GM21515 (cell line): ENCODE results near the gene BRINP2.

ENCODE experiments used
- ATAC-seq: cut with Tn5 transposase; IDR thresholded peaks from one replicate; pipeline ENCODE4 v1.9.1; 2021; ENCODE audit not compliant: unreplicated experiment

BRINP2 gene

DNA sequence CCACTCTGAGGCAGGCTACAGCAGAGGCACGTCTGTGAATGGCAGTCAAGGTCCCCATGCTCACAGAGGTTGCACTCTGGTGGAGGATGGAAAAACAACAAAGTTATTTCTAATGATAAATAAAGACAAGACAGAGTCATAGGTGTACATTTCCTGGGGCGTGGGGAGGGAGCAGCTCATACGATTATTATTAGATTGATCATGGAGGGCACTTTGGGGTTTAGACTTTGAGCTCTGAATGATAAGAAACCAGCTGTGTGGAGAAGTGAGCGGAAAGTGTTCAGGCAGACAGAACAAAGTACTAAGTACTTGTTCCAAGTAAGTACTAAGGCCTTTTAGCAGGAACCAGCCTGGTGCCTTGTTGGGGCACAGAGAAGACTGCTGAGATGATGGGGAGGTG is 86.8 kb downstream of the BRINP2 start:
- ATAC-seq, result no peak

GRCh38 chr1:177270863-177271262 is 100.1 kb downstream of the BRINP2 start:
- ATAC-seq, result no peak

DNA sequence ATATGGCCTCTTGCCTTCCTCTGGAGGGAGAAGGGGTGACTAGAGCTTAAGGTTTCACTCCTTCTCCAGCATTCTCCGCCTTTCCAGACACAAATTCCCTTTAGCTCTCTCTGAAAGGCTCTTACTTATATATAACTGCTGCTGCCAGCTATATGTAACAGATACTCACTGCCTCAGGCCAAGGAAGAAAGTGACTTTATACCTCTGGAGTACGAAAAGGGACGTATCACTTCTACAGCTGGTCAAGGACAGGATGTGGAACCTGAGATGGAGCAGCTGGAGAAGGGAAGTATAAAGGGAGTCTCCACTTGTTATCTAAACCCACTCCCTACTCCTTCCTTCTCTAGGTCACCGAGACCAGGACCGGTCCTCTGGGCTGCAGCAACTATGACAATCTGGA is 102.4 kb downstream of the BRINP2 start:
- no peak for ATAC-seq

DNA sequence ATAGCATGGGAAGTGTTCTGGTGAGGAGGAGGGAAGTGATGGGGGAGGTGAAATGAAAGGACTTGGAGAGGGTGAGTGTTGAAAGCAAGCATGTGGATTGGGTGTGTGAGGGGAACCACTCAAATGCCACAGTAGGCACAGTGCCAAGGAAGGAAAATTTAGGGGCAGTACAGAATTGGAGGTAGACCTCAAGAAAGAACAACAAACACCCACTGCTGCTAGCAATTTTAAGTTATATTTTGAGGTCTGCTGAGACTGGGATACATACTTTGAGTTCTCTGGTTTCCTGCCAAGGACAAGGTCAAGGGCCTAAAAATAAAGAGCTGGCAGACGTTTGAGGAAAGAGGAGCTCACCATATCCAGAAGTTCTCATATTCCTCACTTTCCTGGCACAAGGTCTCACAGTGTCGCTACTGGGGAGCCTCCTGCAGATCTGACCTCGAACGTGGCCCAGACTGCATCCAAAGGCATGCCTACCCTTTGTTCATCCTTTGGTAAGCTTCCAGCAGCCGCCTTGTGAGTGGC is 104.0 kb downstream of the BRINP2 start:
- ATAC-seq, result no peak

- no peak for ATAC-seq
These were observed 105.0 kb downstream of the BRINP2 start for GRCh38 chr1:177275736-177276135.

DNA sequence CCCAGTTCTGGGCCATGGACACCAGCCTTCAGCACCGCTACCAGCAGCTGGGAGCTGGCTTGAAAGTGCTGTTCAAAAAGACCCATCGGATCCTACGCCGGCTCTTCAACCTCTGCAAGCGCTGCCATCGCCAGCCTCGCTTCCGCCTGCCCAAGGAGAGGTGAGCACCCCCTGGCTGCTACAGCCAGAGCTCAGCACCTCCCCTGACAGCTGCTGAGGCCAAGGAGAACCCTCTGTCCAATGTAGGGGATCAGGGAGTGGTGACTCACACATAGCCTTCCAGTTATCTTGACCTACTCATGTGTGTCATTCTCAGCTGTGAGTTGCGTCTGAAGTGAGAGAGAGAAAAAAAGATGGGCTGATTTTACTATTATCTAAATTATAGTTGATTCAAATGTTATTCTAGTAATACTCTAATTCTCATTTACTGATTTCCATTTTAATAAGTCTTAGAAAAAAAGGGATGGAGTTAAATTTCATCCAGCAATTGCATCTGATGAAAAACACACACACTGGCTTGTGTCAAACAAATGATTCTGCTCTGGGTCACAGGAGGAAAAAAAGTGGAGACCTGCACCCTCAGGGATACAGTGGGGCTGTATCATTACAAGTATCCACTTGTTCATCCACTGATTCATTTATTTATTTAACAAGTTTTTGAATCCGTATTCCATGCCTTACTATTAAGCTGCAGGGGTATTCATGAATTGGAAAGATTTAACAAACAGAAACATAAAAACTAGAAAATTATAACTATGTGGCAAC is 108.0 kb downstream of the BRINP2 start:
- ATAC-seq, result no peak

DNA sequence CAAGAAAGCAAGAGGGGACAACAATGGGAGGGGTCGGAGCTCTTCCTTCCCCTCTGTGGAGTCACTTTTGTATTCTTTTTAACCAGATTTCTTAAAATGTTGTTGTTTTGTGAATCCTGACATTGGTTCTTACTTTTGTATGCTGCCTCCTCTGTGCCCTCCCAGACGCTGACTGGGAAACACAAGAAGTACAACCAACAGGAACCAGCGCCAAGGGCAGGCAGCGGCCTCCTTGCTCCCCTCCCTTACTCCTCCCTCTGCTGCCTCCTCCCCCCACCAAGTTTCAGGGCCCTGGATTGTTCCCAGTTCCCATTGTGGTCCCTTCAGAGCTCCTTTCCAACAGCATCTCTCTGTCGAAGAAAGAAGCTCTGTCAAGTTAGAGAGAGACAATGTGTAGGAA is 111.1 kb downstream of the BRINP2 start:
- no peak for ATAC-seq

DNA sequence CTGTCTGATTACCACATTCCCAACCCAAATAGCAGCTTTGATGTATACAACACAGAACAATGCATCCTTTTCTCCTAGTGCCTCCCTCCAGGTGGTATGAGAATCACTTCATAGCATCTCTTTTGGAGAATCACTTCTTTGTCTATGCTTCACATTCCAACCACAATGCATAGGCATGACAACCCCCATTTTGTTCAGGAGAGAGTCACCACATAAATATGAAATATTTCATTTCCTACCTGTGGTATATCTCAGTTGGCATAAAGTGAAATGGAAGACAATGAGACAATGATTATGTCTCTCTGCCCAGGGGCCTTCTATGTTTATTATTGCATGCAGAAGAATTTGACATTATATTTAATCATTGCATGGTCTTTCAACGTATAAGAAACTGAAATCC is 112.2 kb downstream of the BRINP2 start:
- no peak for ATAC-seq

DNA sequence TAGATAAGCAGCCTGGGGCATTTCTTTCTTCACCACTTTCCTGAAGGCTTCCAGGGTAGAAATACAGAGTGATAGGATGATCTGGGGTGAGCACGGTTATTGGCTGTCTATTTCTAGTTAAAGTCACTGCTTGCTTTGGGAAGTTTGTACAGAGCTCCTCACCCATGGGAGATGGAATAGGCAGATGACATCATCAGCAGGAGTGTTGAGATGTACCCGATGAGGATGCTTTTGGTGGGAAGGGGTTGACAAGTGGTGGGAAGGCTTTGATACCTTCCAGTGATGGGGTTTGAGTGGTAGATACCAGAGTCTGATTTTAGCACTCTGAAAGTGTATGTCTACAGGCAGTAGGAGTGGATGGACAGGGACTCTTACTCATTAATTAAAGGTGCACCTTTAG is 112.6 kb downstream of the BRINP2 start:
- no peak for ATAC-seq

DNA sequence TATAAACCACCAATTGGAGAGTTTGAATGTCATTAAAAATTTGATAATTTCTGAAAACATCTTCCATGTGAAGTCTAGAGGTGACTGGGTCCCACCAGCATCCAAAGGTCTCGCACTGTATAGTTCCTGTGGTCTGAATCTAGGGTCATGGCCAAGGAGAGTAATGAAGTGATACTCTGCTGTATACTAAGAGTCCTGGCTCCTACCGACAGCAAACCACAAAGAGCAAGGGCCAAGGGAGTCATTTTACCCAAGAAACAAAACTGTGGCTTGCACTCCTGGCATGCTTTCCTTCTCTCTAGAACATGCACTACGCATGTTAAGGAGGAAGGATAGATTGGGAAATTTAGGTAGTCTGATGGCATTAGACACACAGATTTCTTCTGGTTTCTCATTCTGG is 115.6 kb downstream of the BRINP2 start:
- no peak for ATAC-seq

GRCh38 chr1:177287270-177287669 is 116.5 kb downstream of the BRINP2 start:
- no peak for ATAC-seq

DNA sequence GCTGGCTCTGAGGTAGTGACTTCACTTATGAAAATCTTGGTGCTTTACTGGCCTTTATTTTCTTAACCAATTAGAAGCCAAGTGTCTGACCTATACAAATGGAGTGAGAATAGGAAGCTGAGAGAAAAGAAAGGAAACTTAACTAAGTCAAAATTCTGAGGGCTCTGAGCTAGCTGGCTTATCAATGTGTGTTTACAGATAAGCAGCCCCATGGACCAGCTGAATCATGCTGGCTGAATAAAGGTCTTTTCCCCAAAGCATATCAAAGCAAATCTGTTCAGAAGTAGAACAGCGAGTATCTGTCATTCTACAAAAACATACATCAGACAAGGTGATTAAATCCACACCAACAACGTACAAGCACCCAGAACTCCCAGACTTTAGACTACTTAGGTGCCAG is 117.2 kb downstream of the BRINP2 start:
- ATAC-seq, result no peak

- no peak for ATAC-seq
These were observed 118.8 kb downstream of the BRINP2 start for GRCh38 chr1:177289532-177289931.

DNA sequence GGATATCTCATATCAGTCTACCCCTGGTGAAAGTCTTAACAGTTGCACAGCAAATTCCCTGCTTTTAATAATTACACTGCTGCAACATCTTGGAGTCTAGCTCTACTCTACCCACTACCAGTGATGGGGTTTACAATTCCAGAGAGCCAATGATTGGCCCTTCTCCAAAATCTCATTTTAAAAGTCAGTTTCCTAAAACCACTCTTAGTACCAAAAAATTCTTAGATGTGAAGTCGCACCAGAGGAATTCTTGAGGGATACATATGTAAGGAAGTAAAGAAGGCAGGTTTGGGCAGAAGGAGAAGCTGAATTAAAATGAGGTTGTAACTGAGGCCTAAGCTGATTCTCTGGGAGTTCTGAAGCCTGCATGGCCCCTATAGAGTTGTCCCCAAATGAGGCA is 129.7 kb downstream of the BRINP2 start:
- no peak for ATAC-seq

DNA sequence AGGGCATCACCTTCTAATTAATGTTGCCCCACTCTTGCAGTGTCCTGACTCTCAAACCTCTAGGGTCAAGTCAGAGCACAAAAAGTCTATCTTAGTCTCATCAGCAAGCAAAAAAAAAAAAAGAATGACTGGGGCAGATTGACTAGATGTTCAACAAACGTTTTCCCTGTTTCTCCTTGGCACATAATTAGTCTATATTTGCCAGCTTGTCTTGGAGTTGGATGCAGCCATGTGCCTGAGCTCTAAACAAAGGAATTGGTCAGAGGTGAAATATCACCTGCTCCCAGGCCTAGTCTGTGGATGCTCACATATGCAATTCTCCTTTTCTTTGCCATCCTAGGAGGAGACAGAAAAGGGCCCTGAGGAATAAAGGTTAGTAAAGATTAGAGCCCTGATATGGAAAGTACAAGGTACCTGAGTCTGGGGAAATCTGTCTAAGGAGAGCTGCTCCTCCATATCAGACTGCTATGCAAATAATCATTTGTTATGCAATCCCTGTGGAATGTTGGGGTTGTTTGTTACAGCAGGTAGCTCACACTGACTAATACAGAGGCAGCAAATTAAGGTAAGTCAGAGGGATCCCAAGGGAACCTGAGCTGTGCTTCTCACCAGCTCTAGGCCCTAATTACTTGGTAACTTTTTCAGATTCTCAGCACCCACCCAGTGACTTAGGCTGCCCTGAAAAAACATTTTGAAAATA is 130.8 kb downstream of the BRINP2 start:
- ATAC-seq, result no peak

DNA sequence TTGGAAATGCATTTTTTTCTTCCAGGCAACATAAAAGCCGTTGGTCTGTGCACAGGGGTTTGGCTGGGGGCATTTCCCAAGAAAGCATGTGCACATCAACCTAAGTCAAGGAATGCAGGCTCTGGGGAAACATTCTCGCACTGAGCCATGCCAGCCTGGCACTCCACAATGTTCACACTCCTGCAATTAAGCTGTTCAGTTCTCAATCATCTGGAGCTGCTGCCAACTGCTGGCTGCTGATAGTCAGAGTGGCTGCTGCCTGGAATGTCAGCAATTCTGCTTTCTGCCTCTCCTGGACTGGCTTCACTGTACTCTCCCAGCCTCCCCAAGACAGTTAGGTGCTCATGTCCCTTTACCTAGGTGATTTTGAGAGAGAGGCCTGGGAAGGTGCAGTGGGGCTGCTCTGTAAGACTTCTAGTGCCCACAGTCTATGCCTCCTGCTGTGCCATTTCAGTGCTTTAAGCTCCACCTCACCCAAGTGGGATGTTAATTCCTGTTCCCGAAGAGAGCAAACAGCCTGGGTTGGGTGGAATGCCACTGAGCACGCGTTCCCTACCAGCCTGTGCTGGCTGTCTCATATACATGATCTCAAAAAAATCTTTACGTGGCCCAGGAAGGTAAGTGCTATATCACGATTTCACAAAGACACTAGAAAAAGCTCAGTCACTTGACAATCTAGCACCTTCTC is 131.7 kb downstream of the BRINP2 start:
- ATAC-seq, result no peak

DNA sequence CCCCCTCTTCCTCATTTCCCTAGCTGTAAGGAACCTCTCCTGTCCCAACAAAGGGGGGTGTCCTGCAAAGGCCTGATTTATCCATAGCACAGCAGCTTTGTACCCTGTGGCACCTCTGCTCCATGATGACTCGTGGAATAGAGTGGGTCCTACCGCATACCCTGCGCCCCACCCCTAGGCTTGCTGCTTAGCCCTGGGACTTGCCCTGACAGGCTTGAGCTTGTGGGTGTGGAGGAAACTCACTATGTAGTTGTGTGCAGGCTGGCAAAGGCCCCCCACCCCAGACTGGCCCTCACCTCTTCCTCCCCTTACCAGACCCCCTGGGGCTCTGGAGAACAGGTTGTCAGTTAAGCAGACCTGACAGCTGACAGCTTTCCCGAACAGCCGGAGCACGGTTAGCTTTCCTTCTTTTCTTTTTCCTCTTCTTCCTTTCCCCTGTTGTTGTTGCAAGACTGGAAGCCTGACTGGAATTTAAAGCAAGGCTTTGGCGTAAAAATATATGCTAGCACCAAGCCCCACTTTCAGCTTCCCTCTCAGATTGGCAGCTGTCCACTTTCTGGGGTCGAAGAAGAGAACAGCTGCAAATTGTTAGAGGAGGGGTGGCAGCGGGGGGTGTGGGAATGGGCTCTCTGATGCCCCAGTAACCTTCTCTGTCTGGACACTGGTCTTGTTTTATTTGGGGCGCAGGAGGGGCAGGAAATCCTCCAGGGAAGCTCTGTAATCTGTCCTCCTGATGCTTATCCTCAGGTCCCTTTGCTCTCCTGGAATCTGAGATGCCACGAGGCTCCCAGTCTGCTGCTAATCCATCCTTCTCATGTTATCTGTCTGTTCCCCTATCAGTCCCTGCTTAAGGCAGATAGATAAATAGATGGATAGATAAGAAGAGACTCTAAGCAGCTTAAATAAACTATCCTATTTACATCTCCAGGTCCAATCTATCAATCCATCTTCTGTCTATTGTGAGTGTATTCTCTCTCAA is 134.6 kb downstream of the BRINP2 start:
- no peak for ATAC-seq

GRCh38 chr1:177306019-177306415 is 135.3 kb downstream of the BRINP2 start:
- ATAC-seq, result no peak

DNA sequence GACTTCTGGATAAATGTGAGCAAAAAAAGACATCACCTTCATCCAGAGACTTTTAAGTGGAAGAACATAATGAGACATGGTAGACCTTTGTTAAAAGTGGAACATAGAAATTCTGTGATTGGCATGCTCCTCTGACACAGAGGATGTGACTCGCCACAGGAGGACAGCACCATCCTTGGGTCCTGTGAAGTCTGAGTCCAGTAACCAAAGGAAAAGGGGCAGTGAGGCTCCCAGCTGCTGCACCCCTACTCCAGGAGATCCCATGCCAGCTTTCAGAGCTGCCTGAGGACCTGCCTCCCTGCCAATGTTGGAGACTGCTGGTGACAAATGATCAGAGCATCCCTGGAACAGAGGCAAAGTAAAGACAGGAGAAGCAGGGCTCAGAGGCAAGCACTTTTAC is 136.2 kb downstream of the BRINP2 start:
- ATAC-seq, result no peak

DNA sequence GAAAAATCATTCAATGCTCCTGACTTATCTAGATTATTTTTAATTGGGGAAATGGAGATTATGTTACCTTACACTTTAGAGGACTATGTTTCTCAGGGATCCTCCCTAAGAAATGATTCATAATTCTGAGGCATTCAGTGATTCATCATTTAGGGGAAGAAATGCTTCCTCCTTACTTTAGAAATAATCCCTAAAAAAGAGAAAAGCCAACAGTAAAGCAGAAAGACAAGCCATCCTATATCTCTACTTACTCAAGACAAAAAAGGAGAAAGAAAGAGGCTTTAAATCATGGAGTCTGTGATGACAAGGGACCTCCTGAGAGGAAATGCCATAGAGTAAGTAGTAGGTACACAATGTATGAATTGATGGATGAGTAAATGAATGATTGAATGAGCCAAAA is 137.0 kb downstream of the BRINP2 start:
- ATAC-seq, result no peak

DNA sequence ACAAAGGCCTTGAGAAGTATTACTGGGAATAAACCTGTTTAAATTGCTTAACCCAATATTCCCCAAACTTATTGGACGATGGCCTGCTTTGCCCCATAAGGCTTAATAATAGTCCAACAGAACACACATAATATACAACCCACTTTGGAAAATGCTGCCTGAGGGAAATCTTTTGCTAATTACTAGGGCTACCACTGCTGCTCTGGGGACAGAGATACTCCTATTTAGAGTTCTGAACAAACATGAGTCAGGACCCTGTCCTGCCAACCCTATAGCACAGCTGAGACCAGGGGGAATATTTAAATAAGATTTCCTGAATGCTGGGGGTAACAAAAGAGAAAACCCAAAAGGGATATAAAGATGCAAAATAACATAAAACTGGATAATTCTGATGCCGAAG is 139.1 kb downstream of the BRINP2 start:
- no peak for ATAC-seq
